Ascending aorta (tissue), 2 donors: Measurements from ENCODE around the gene SMIM34. TPM values are rescaled to one million over a fixed set of nuclear protein-coding genes. Genes with fewer than 3 reads are reported as not detected.
"Not testable (repeated sequence)": the region's sequence is repeated elsewhere in the genome, so short reads cannot be mapped to it uniquely, and the experiment has no call there.

Experiments
- DNase-seq, 2 donors: peaks; one replicate each; pipeline ENCODE4 v3.0.0-alpha.2; 2019; ENCODE audit warnings: low spot score in 2 of 2
- H3K27ac ChIP-seq, 2 donors: fragments of 200-600 bp; sonication (generic); one replicate each; pipeline ENCODE4 v1.5.1; 2016 to 2017; ENCODE audit warnings: mild to moderate bottlenecking in 1 of 2
- H3K27me3 ChIP-seq: fragments of 200-600 bp; sonication (generic); one replicate; pipeline ENCODE4 v1.5.1; 2017
- H3K36me3 ChIP-seq, 2 donors: fragments of 200-600 bp; sonication (generic); one replicate each; pipeline ENCODE4 v1.5.1; 2016
- H3K4me1 ChIP-seq, 2 donors: fragments of 200-600 bp; sonication (generic); one replicate each; pipeline ENCODE4 v1.5.1; 2016 to 2017; ENCODE audit warnings: mild to moderate bottlenecking in 1 of 2
- H3K4me3 ChIP-seq, 2 donors: fragments of 200-600 bp; sonication (generic); one replicate each; pipeline ENCODE4 v1.5.1; 2016 to 2017; ENCODE audit warnings: mild to moderate bottlenecking in 1 of 2
- H3K9me3 ChIP-seq, 2 donors: fragments of 200-600 bp; sonication (generic); one replicate each; pipeline ENCODE4 v1.5.1; 2016
- intact Hi-C: fragments of 100-400 bp; cut with DNase I; formaldehyde crosslinking; loops from one replicate; pipeline ENCODE4 v1.15.1; 2023
- total RNA-seq: library from RNA; depleted of rRNA; stranded (reverse); fragments of >200 nt; gene quantifications from one replicate; pipeline ENCODE4 v1.1.0, GENCODE V29; 2016

The SMIM34 gene
- total RNA-seq = not detected

GRCh38 chr21:34423805-34424204 is at the start of gene SMIM34:
SMIM34 (minus strand) TSS chr21:34423951; CDS start chr21:34423839, 112 bp downstream.
- H3K27ac ChIP-seq, H3K4me3 ChIP-seq: not testable (repeated sequence)

GRCh38 chr21:34467333-34467732 is 43.6 kb upstream of the SMIM34 start:
- H3K4me1 ChIP-seq, H3K9me3 ChIP-seq, H3K27me3 ChIP-seq, DNase-seq, H3K4me3 ChIP-seq, H3K36me3 ChIP-seq, H3K27ac ChIP-seq, intact Hi-C loops: not testable (repeated sequence)

More at GRCh38 chr21:34423805-34424204, at the start of gene SMIM34:
- H3K4me1 ChIP-seq, H3K36me3 ChIP-seq, H3K9me3 ChIP-seq, DNase-seq, intact Hi-C loops, H3K27me3 ChIP-seq: not testable (repeated sequence)

- H3K27ac ChIP-seq, intact Hi-C loops, DNase-seq, H3K36me3 ChIP-seq, H3K4me1 ChIP-seq, H3K27me3 ChIP-seq, H3K9me3 ChIP-seq, H3K4me3 ChIP-seq: not testable (repeated sequence)
Observed at GRCh38 chr21:34459426-34459825, 35.7 kb upstream of the SMIM34 start.

GRCh38 chr21:34458266-34458665 is 34.5 kb upstream of the SMIM34 start:
- H3K27ac ChIP-seq, H3K4me3 ChIP-seq, DNase-seq, H3K9me3 ChIP-seq, H3K27me3 ChIP-seq, H3K36me3 ChIP-seq, H3K4me1 ChIP-seq, intact Hi-C loops: not testable (repeated sequence)

- H3K4me3 ChIP-seq, H3K27me3 ChIP-seq, H3K27ac ChIP-seq, H3K4me1 ChIP-seq, H3K9me3 ChIP-seq, DNase-seq, intact Hi-C loops, H3K36me3 ChIP-seq: not testable (repeated sequence)
Observed at GRCh38 chr21:34456180-34456579, 32.4 kb upstream of the SMIM34 start.

- H3K27ac ChIP-seq, intact Hi-C loops, H3K9me3 ChIP-seq, H3K27me3 ChIP-seq, DNase-seq, H3K4me1 ChIP-seq, H3K36me3 ChIP-seq, H3K4me3 ChIP-seq: not testable (repeated sequence)
Observed at GRCh38 chr21:34455628-34456027, 31.9 kb upstream of the SMIM34 start.

- H3K36me3 ChIP-seq, H3K9me3 ChIP-seq, H3K27ac ChIP-seq, intact Hi-C loops, H3K27me3 ChIP-seq, H3K4me3 ChIP-seq, DNase-seq, H3K4me1 ChIP-seq: not testable (repeated sequence)
Observed at GRCh38 chr21:34447018-34447417, 23.3 kb upstream of the SMIM34 start.

- H3K9me3 ChIP-seq, H3K4me1 ChIP-seq, H3K27ac ChIP-seq, DNase-seq, H3K27me3 ChIP-seq, H3K36me3 ChIP-seq, H3K4me3 ChIP-seq, intact Hi-C loops: not testable (repeated sequence)
Observed at GRCh38 chr21:34443486-34443885, 19.7 kb upstream of the SMIM34 start.

GRCh38 chr21:34429710-34430109 is 6.0 kb upstream of the SMIM34 start:
- H3K4me3 ChIP-seq, intact Hi-C loops, H3K9me3 ChIP-seq, H3K36me3 ChIP-seq, H3K27me3 ChIP-seq, H3K4me1 ChIP-seq, DNase-seq, H3K27ac ChIP-seq: not testable (repeated sequence)

GRCh38 chr21:34428441-34428840 is 4.7 kb upstream of the SMIM34 start:
- DNase-seq, intact Hi-C loops, H3K27ac ChIP-seq: not testable (repeated sequence)

GRCh38 chr21:34427339-34427738 is 3.6 kb upstream of the SMIM34 start:
- H3K27me3 ChIP-seq, DNase-seq, H3K36me3 ChIP-seq, H3K9me3 ChIP-seq, H3K4me3 ChIP-seq, H3K27ac ChIP-seq, intact Hi-C loops, H3K4me1 ChIP-seq: not testable (repeated sequence)

More at GRCh38 chr21:34428441-34428840, 4.7 kb upstream of the SMIM34 start:
- H3K9me3 ChIP-seq, H3K4me3 ChIP-seq, H3K36me3 ChIP-seq, H3K4me1 ChIP-seq, H3K27me3 ChIP-seq: not testable (repeated sequence)

- intact Hi-C loops, H3K36me3 ChIP-seq, H3K27me3 ChIP-seq, H3K27ac ChIP-seq, H3K4me3 ChIP-seq, H3K9me3 ChIP-seq, DNase-seq, H3K4me1 ChIP-seq: not testable (repeated sequence)
Observed at GRCh38 chr21:34417448-34418077, 6.2 kb downstream of the SMIM34 start.

GRCh38 chr21:34407294-34407693 is 16.5 kb downstream of the SMIM34 start:
- H3K27ac ChIP-seq, H3K9me3 ChIP-seq, H3K4me1 ChIP-seq, H3K36me3 ChIP-seq, intact Hi-C loops, H3K4me3 ChIP-seq, H3K27me3 ChIP-seq, DNase-seq: not testable (repeated sequence)

- DNase-seq, H3K36me3 ChIP-seq, H3K27me3 ChIP-seq, H3K4me3 ChIP-seq, H3K27ac ChIP-seq, intact Hi-C loops, H3K4me1 ChIP-seq, H3K9me3 ChIP-seq: not testable (repeated sequence)
Observed at GRCh38 chr21:34406676-34407075, 17.1 kb downstream of the SMIM34 start.

- DNase-seq, intact Hi-C loops, H3K4me1 ChIP-seq, H3K27ac ChIP-seq, H3K36me3 ChIP-seq, H3K9me3 ChIP-seq, H3K4me3 ChIP-seq, H3K27me3 ChIP-seq: not testable (repeated sequence)
Observed at GRCh38 chr21:34406102-34406501, 17.6 kb downstream of the SMIM34 start.
